H1 (cell line): Measurements from ENCODE around the gene GRHL3. TPM values are rescaled to one million over a fixed set of nuclear protein-coding genes. Genes with fewer than 3 reads are reported as not detected.

Source experiments
- CTCF ChIA-PET: fragments of 300-600 bp; sonication (Branson Sonifier 250); formaldehyde crosslinking; loops from one replicate; lab custom pipeline; 2021; ENCODE audit not compliant: partially characterized antibody; lab: Charles Lee
- POLR2A ChIA-PET: fragments of 300-600 bp; sonication (Branson Sonifier 250); formaldehyde crosslinking; loops from one replicate; lab custom pipeline; 2021; ENCODE audit warnings: inconsistent platforms; ENCODE audit not compliant: partially characterized antibody; lab: Charles Lee
- DNase-seq, 2 experiments: peaks; one replicate each; pipeline versions ENCODE4 v3.0.0 to v3.0.0-alpha.2; 2010 to 2022; ENCODE audit warnings: low spot score in 2 of 2, low read depth in 1 of 2, mixed read lengths in 1 of 2
- FAIRE-seq: peaks from 2 replicates; lab custom pipeline; 2011; peaks lifted over from hg19 to GRCh38; lab: Jason Lieb, UNC
- H2AFZ ChIP-seq: 2 replicates; pipeline ENCODE4 v1.8.1; 2012; ENCODE audit warnings: low read length, inconsistent platforms
- H2AK5ac ChIP-seq: 2 replicates; pipeline ENCODE4 v1.6.1; 2013; ENCODE audit warnings: low read depth, low read length
- H2BK120ac ChIP-seq: replicated peaks from 2 replicates; pipeline ENCODE3; 2013; ENCODE audit warnings: low read depth, low read length, inconsistent platforms
- H2BK12ac ChIP-seq: 2 replicates; pipeline ENCODE4 v1.6.1; 2013; ENCODE audit warnings: low read depth, low read length
- H2BK15ac ChIP-seq: 2 replicates; pipeline ENCODE4 v1.6.1; 2013; ENCODE audit warnings: low read length
- H2BK20ac ChIP-seq: 2 replicates; pipeline ENCODE4 v1.6.1; 2013; ENCODE audit warnings: low read length
- H2BK5ac ChIP-seq: 2 replicates; pipeline ENCODE4 v1.6.1; 2013; ENCODE audit warnings: low read depth, low read length
- H3K14ac ChIP-seq: 2 replicates; pipeline ENCODE4 v1.6.1; 2013; ENCODE audit warnings: inconsistent platforms; ENCODE audit not compliant: insufficient read length
- H3K18ac ChIP-seq: 2 replicates; pipeline ENCODE4 v1.6.1; 2013; ENCODE audit warnings: low read length; ENCODE audit errors: extremely low read depth
- H3K23ac ChIP-seq: 2 replicates; pipeline ENCODE4 v1.6.1; 2013; ENCODE audit warnings: inconsistent platforms; ENCODE audit not compliant: insufficient read length
- H3K23me2 ChIP-seq: 2 replicates; pipeline ENCODE4 v1.6.1; 2013; ENCODE audit warnings: low read depth, low read length
- H3K27ac ChIP-seq: 2 replicates; pipeline ENCODE4 v1.6.1; 2011; ENCODE audit warnings: low read depth, low read length, inconsistent platforms
- H3K27me3 ChIP-seq, 4 experiments: replicated peaks in 1 of 4; 1 replicate in 1 of 4; 2 replicates in 3 of 4; pipeline versions ENCODE4 v1.6.1 to v1.8.1; 2011 to 2013; ENCODE audit warnings: low read length in 3 of 4, mild to moderate bottlenecking in 3 of 4, inconsistent platforms in 2 of 4, mixed read lengths in 2 of 4, moderate library complexity in 1 of 4; ENCODE audit not compliant: control insufficient read depth in 3 of 4, insufficient read depth in 3 of 4; ENCODE audit errors: extremely low read depth in 1 of 4
- H3K36me3 ChIP-seq, 4 experiments: 2 replicates each; pipeline versions ENCODE4 v1.6.1 to v1.8.1; 2011 to 2013; ENCODE audit warnings: mild to moderate bottlenecking in 4 of 4, low read length in 3 of 4, moderate library complexity in 2 of 4, control low read depth in 1 of 4, inconsistent platforms in 1 of 4; ENCODE audit not compliant: insufficient read depth in 4 of 4, control insufficient read depth in 2 of 4
- H3K4ac ChIP-seq: replicated peaks from 2 replicates; pipeline ENCODE3; 2013; ENCODE audit warnings: low read length, low read depth, mixed read lengths, inconsistent platforms; ENCODE audit not compliant: insufficient read length
- H3K4me1 ChIP-seq, 4 experiments: replicated peaks in 1 of 4; 1 replicate in 1 of 4; 2 replicates in 3 of 4; pipeline versions ENCODE4 v1.6.1 to v1.8.1; 2011 to 2013; ENCODE audit warnings: low read length in 3 of 4, inconsistent platforms in 2 of 4, mixed read lengths in 1 of 4; ENCODE audit not compliant: insufficient read depth in 4 of 4, control insufficient read depth in 3 of 4
- H3K4me2 ChIP-seq, 2 experiments: 2 replicates each; pipeline versions ENCODE4 v1.6.1 to v1.8.1; 2011 to 2013; ENCODE audit warnings: low read depth in 2 of 2, low read length in 2 of 2, control low read depth in 1 of 2, inconsistent platforms in 1 of 2, mild to moderate bottlenecking in 1 of 2; ENCODE audit not compliant: insufficient read depth in 1 of 2
- H3K4me3 ChIP-seq, 4 experiments: fragments of 200-600, 300-600 bp in 1 of 4; sonication (generic), shearing (Covaris generic), sonication (Bioruptor Twin) in 1 of 4; 2 replicates each; pipeline versions ENCODE4 v1.5.1 to v1.8.1; 2011 to 2016; ENCODE audit warnings: low read length in 4 of 4, low read depth in 3 of 4, control low read depth in 2 of 4, inconsistent platforms in 2 of 4, mild to moderate bottlenecking in 2 of 4, mixed read lengths in 1 of 4, moderate library complexity in 1 of 4; ENCODE audit not compliant: insufficient read depth in 2 of 4; ENCODE audit errors: extremely low read depth in 1 of 4
- H3K56ac ChIP-seq: replicated peaks from 2 replicates; pipeline ENCODE3; 2013; ENCODE audit warnings: low read depth, mild to moderate bottlenecking, mixed read lengths, low read length, inconsistent platforms; ENCODE audit not compliant: insufficient read length
- H3K79me1 ChIP-seq: 2 replicates; pipeline ENCODE4 v1.6.1; 2013; ENCODE audit warnings: low read depth, low read length, control low read depth
- H3K79me2 ChIP-seq, 2 experiments: 2 replicates each; pipeline versions ENCODE4 v1.6.1 to v1.8.1; 2012 to 2013; ENCODE audit warnings: low read length in 2 of 2, mild to moderate bottlenecking in 2 of 2, inconsistent platforms in 1 of 2; ENCODE audit not compliant: insufficient read depth in 2 of 2, control insufficient read depth in 1 of 2
- H3K9ac ChIP-seq, 4 experiments: replicated peaks in 1 of 4; 1 replicate in 1 of 4; 2 replicates in 3 of 4; pipeline versions ENCODE4 v1.6.1 to v1.8.1; 2011 to 2013; ENCODE audit warnings: low read depth in 3 of 4, low read length in 3 of 4, control low read depth in 2 of 4, mild to moderate bottlenecking in 2 of 4, moderate library complexity in 2 of 4, inconsistent platforms in 1 of 4; ENCODE audit errors: extremely low read depth in 1 of 4
- H3K9me3 ChIP-seq, 2 experiments: 2 replicates each; pipeline versions ENCODE4 v1.6.1 to v1.8.1; 2012 to 2013; ENCODE audit warnings: mild to moderate bottlenecking in 2 of 2, moderate library complexity in 2 of 2, control low read depth in 1 of 2, inconsistent platforms in 1 of 2, low read depth in 1 of 2, low read length in 1 of 2, mixed read lengths in 1 of 2; ENCODE audit not compliant: insufficient read depth in 2 of 2
- H4K20me1 ChIP-seq, 2 experiments: replicated peaks in 1 of 2; 2 replicates each; pipeline versions ENCODE3 to v1.8.1; 2011 to 2013; ENCODE audit warnings: inconsistent platforms in 2 of 2, low read length in 2 of 2, mild to moderate bottlenecking in 1 of 2; ENCODE audit not compliant: insufficient read depth in 2 of 2, control insufficient read depth in 1 of 2
- H4K5ac ChIP-seq: 2 replicates; pipeline ENCODE4 v1.6.1; 2013; ENCODE audit warnings: low read length, low read depth, mixed read lengths, inconsistent platforms; ENCODE audit not compliant: insufficient read length
- H4K8ac ChIP-seq: 2 replicates; pipeline ENCODE4 v1.8.0; 2013; ENCODE audit warnings: mild to moderate bottlenecking, moderate library complexity, low read length, inconsistent platforms; ENCODE audit not compliant: insufficient read depth; ENCODE audit errors: extremely low read depth
- H4K91ac ChIP-seq: replicated peaks from 2 replicates; pipeline ENCODE3; 2013; ENCODE audit warnings: low read length, mixed read lengths, inconsistent platforms; ENCODE audit not compliant: insufficient read length
- HDAC6 ChIP-seq: IDR thresholded peaks from one replicate; pipeline ENCODE4 v1.7.1; 2012; ENCODE audit warnings: low read depth, mild to moderate bottlenecking, inconsistent platforms, low read length, moderate library complexity
- POU5F1 ChIP-seq: IDR thresholded peaks from 2 replicates; pipeline ENCODE4 v1.6.1; 2011; ENCODE audit warnings: low read depth, mild to moderate bottlenecking, low read length, moderate library complexity
- RBBP5 ChIP-seq: IDR thresholded peaks from 2 replicates; pipeline ENCODE4 v1.7.1; 2012; ENCODE audit warnings: low read depth, mild to moderate bottlenecking, inconsistent platforms, low read length, moderate library complexity, borderline replicate concordance
- TBP ChIP-seq: IDR thresholded peaks from 2 replicates; pipeline ENCODE4 v1.6.1; 2011; ENCODE audit warnings: low read depth, low read length, improper control_type of control experiment
- WGBS, 2 experiments: shearing (Covaris generic) in 1 of 2; methylation state at CpG; one replicate each; pipeline versions ENCODE4 v1.1.6 to v1.1.7; 2013 to 2015; ENCODE audit warnings: low lambda C conversion rate in 2 of 2, mixed read lengths in 2 of 2, inconsistent platforms in 1 of 2, low coverage in 1 of 2, missing lambda C conversion rate in 1 of 2; ENCODE audit not compliant: insufficient replicate concordance in 2 of 2, insufficient coverage in 1 of 2, insufficient read length in 1 of 2; ENCODE audit errors: extremely low coverage in 1 of 2, missing lambda C conversion rate in 1 of 2; 5-methylcytosine and 5-hydroxymethylcytosine counted together
- polyA plus RNA-seq, 7 experiments: library from polyadenylated mRNA; depleted of rRNA in 3 of 7; stranded (reverse) in 5 of 7; unstranded in 2 of 7; fragments of >200 nt in 5 of 7; fragments of 200-250 nt in 2 of 7; gene quantifications; 1 replicate in 5 of 7; 2 replicates in 1 of 7; 4 replicates in 1 of 7; pipeline versions ENCODE4 v1.2.1 to v1.2.3, GENCODE V29; 2011 to 2013; ENCODE audit warnings: missing spikeins in 2 of 7, mixed read lengths in 2 of 7
- total RNA-seq: library from RNA; stranded (reverse); fragmentation: NEBNext Ultra II Directional; extraction: Animal tissue kit (Norgen Biotek cat#: 25700); gene quantifications from 2 replicates; pipeline ENCODE4 v1.2.1, GENCODE V29; 2021
- TF ChIP-seq, protein P1 (sequence below), 3 experiments: IDR thresholded peaks; 1 replicate in 2 of 3; 2 replicates in 1 of 3; pipeline versions ENCODE4 v1.5.1 to v1.6.1; 2011; ENCODE audit warnings: low read length in 3 of 3, mild to moderate bottlenecking in 3 of 3, inconsistent platforms in 2 of 3, low read depth in 1 of 3, moderate library complexity in 1 of 3; ENCODE audit not compliant: insufficient read depth in 1 of 3; ENCODE audit errors: control extremely low read depth in 1 of 3
- TF ChIP-seq, protein P2 (sequence below): IDR thresholded peaks from 2 replicates; pipeline ENCODE4 v1.6.1; 2012; ENCODE audit warnings: low read length, inconsistent platforms

The GRHL3 gene
- total and polyA plus RNA-seq, 2 of the 8 experiments (the other 6 are each of a cell fraction or from before 2014, with no cell fraction given), result 0.80 to 1.8 TPM

DNA sequence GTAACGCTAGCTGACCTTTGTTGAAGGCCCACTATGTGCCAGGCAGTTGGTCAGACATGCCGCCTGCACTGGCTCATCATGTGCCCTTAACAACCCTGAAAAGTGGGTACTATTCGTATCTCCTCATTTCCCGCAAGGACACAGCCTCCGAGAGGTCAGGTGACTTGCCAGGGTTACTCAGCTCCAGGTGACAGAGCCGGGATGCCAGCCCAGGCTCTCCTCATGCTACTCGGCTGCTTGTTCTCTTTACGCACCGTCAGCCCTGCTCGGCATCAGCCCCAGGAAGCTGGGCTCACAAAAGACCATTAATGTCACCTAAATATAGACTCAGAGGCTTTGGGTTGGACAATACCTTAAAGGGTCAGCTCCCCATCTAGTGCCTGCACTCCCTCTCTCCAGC lies 29.0 kb downstream of the GRHL3 start:
- Histone ChIP-seq H3K4me3 (no peak overlapping the region), H3K79me1 (no peaks in the 10 kb centered on the region), H2AK5ac (no peak overlapping the region), H4K20me1 (no peaks in the 10 kb centered on the region), H3K27ac (no peak overlapping the region), H4K91ac (no peak overlapping the region), H3K4me2 (no peak overlapping the region), H3K18ac (no peak overlapping the region), H3K23ac (no peak overlapping the region), H3K9ac (no peak overlapping the region), H2BK12ac (no peak overlapping the region), H2BK5ac (no peak overlapping the region), H3K36me3 (no peaks in the 10 kb centered on the region; a peak in 1 of 8 replicates), H2BK120ac (no peak overlapping the region), H3K79me2 (no peaks in the 10 kb centered on the region), H3K9me3 (no peaks in the 10 kb centered on the region), H2BK15ac (no peak overlapping the region), H4K5ac (no peak overlapping the region), H3K27me3 (0 out of 7 replicates have a peak, but pooled peaks cover 0 to 2% (median 0%) of the 10 kb centered on the region in 4 experiments), H3K23me2 (0 out of 2 replicates have a peak, but pooled peaks cover under 1% of the 10 kb centered on the region), H3K14ac (no peak overlapping the region), H4K8ac (peak overlapping the region; percentile 76; the same call in 1 of the 2 replicates), H2BK20ac (no peak overlapping the region), H3K4me1 (no peaks in the 10 kb centered on the region; a peak in 1 of 7 replicates), H3K56ac (no peak overlapping the region), H3K4ac (no peak overlapping the region), H2AFZ (no peak overlapping the region)
- TF ChIP-seq RBBP5 (no peak), POU5F1 (no peak), HDAC6 (no peak), TBP (no peak)
- TF ChIP-seq, protein P1, sequence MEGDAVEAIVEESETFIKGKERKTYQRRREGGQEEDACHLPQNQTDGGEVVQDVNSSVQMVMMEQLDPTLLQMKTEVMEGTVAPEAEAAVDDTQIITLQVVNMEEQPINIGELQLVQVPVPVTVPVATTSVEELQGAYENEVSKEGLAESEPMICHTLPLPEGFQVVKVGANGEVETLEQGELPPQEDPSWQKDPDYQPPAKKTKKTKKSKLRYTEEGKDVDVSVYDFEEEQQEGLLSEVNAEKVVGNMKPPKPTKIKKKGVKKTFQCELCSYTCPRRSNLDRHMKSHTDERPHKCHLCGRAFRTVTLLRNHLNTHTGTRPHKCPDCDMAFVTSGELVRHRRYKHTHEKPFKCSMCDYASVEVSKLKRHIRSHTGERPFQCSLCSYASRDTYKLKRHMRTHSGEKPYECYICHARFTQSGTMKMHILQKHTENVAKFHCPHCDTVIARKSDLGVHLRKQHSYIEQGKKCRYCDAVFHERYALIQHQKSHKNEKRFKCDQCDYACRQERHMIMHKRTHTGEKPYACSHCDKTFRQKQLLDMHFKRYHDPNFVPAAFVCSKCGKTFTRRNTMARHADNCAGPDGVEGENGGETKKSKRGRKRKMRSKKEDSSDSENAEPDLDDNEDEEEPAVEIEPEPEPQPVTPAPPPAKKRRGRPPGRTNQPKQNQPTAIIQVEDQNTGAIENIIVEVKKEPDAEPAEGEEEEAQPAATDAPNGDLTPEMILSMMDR (IDR thresholded peaks at IDR 0.05; ENCODE audit: control extremely low read depth in 1 of 3, insufficient read depth in 1 of 3, low read depth in 1 of 3, low read length in 3 of 3), result no peak
- TF ChIP-seq, protein P2, sequence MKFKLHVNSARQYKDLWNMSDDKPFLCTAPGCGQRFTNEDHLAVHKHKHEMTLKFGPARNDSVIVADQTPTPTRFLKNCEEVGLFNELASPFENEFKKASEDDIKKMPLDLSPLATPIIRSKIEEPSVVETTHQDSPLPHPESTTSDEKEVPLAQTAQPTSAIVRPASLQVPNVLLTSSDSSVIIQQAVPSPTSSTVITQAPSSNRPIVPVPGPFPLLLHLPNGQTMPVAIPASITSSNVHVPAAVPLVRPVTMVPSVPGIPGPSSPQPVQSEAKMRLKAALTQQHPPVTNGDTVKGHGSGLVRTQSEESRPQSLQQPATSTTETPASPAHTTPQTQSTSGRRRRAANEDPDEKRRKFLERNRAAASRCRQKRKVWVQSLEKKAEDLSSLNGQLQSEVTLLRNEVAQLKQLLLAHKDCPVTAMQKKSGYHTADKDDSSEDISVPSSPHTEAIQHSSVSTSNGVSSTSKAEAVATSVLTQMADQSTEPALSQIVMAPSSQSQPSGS, result no peak
- DNase-seq (no peak), FAIRE-seq (no peak)
- ChIA-PET CTCF (interaction anchor here (0.6 to 4.0 kb wide), 6 partner anchors 14 to 291 kb away, joined by 3 to 27 read pairs (median 3); no protein-coding TSS in a partner anchor), POLR2A (interaction anchor here (1.5 kb wide), 1 partner anchor 11 kb away, joined by 3 read pairs; no protein-coding TSS in a partner anchor)
- WGBS, 2 experiments, result 92% methylated on average over 10 of the region's 10 CpGs; no CpG with 5 or more reads in 1 of the 2 experiments
